ENCODE measurements around the gene SAMMSON. TPM values are rescaled to one million over a fixed set of nuclear protein-coding genes. Genes with fewer than 3 reads are reported as not detected.

SAMMSON gene
- total and polyA plus RNA-seq, 9 of the 15 experiments (the other 6 are each of a cell fraction or from before 2014, with no cell fraction given), result 0.65 to 4.4 (median 1.9) TPM

DNA sequence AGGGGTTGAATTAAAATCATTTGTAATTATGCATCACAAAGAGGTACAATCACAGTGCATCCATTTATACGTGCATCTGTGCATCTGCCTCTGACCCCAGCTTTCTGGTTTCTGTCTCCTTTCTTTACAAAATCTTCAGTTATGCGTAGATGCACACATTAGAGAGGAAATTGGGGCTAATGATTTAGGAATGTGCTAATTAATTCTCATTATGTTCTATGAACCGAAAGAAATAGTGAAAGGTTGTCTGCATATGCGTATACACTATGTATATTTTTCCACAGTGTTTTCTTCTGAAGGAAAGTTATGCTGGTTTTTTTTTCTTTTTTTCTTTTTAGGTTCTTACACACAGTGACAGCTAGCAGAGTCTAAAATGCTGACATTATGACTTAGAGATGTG is 71.6 kb downstream of the SAMMSON start:
- ChIA-PET POLR2A (interaction anchor here (0.6 kb wide), 1 partner anchor 12 kb away, joined by 3 read pairs; no protein-coding TSS in a partner anchor), CTCF (ENCODE audit: low intra/inter-chr PET ratio) (no interaction called here)
- FAIRE-seq (no peak), ATAC-seq (no peak), DNase-seq (ENCODE audit: extremely low read depth in 1 of 4, low spot score in 3 of 4) (no peak)
- no peak overlapping the region for H3K4me2 ChIP-seq (ENCODE audit: insufficient read depth, low read length)
- H3K36me3 ChIP-seq (ENCODE audit: control insufficient read depth, insufficient read depth, low read length), result no peaks in the 10 kb centered on the region
- intact Hi-C loops (cut with micrococcal nuclease), result no loop called here
- H3K4me3 ChIP-seq, result no peak overlapping the region
- H4K20me1 ChIP-seq (replicated peaks; ENCODE audit: control insufficient read depth, insufficient read depth, low read length), result no peaks in the 10 kb centered on the region
- no peak overlapping the region for H3K27ac ChIP-seq (ENCODE audit: extremely low read depth, low read depth, low read length)
- no TSS peak for BruUV-seq (replicated peaks)
- no peaks in the 10 kb centered on the region for H3K4me1 ChIP-seq (replicated peaks in 1 of 2; ENCODE audit: control insufficient read depth in 2 of 2, insufficient read depth in 2 of 2, low read length in 2 of 2)
- H2AFZ ChIP-seq (ENCODE audit: low read depth, low read length), result no peak overlapping the region
- no peaks in the 10 kb centered on the region for H3K9me3 ChIP-seq (replicated peaks; ENCODE audit: control insufficient read depth, insufficient read depth, low read depth, low read length)
- H3K9me1 ChIP-seq (ENCODE audit: control insufficient read depth, insufficient read depth, low read length), result no peaks in the 10 kb centered on the region
- 0% methylated on average over 4 of the region's 4 CpGs for WGBS (ENCODE audit: insufficient coverage, low coverage, missing lambda C conversion rate)
- peaks cover 0 to 2% of the 10 kb centered on the region in 2 experiments; a peak in 3 of 5 replicates for H3K27me3 ChIP-seq (ENCODE audit: control insufficient read depth in 2 of 2, insufficient read depth in 2 of 2, low read length in 2 of 2)
- in situ Hi-C loops (cut with MboI), result loop anchor here (25.0 kb wide), 1 partner anchor 1591 kb away; no protein-coding TSS in a partner anchor
- H3K9ac ChIP-seq (ENCODE audit: insufficient read depth in 1 of 2, low read depth in 2 of 2, low read length in 2 of 2), result no peak overlapping the region
- no peaks in the 10 kb centered on the region for H3K79me2 ChIP-seq (ENCODE audit: control insufficient read depth, insufficient read depth, low read length)
- TF ChIP-seq ATF1 (CRISPR knock-in tag; IDR thresholded peaks at IDR 0.05), result no peak
- TF ChIP-seq ATF1 (tag; IDR thresholded peaks at IDR 0.05), result no peak
- TF ChIP-seq MCM3 (IDR thresholded peaks at IDR 0.05), result no peak
- no peak for TF ChIP-seq NFRKB (IDR thresholded peaks at IDR 0.05; ENCODE audit: low read depth)
- TF ChIP-seq, protein P1, sequence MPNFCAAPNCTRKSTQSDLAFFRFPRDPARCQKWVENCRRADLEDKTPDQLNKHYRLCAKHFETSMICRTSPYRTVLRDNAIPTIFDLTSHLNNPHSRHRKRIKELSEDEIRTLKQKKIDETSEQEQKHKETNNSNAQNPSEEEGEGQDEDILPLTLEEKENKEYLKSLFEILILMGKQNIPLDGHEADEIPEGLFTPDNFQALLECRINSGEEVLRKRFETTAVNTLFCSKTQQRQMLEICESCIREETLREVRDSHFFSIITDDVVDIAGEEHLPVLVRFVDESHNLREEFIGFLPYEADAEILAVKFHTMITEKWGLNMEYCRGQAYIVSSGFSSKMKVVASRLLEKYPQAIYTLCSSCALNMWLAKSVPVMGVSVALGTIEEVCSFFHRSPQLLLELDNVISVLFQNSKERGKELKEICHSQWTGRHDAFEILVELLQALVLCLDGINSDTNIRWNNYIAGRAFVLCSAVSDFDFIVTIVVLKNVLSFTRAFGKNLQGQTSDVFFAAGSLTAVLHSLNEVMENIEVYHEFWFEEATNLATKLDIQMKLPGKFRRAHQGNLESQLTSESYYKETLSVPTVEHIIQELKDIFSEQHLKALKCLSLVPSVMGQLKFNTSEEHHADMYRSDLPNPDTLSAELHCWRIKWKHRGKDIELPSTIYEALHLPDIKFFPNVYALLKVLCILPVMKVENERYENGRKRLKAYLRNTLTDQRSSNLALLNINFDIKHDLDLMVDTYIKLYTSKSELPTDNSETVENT (CRISPR knock-in tag; IDR thresholded peaks at IDR 0.05), result no peak
- TF ChIP-seq, protein P2, sequence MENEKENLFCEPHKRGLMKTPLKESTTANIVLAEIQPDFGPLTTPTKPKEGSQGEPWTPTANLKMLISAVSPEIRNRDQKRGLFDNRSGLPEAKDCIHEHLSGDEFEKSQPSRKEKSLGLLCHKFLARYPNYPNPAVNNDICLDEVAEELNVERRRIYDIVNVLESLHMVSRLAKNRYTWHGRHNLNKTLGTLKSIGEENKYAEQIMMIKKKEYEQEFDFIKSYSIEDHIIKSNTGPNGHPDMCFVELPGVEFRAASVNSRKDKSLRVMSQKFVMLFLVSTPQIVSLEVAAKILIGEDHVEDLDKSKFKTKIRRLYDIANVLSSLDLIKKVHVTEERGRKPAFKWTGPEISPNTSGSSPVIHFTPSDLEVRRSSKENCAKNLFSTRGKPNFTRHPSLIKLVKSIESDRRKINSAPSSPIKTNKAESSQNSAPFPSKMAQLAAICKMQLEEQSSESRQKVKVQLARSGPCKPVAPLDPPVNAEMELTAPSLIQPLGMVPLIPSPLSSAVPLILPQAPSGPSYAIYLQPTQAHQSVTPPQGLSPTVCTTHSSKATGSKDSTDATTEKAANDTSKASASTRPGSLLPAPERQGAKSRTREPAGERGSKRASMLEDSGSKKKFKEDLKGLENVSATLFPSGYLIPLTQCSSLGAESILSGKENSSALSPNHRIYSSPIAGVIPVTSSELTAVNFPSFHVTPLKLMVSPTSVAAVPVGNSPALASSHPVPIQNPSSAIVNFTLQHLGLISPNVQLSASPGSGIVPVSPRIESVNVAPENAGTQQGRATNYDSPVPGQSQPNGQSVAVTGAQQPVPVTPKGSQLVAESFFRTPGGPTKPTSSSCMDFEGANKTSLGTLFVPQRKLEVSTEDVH (IDR thresholded peaks at IDR 0.05; ENCODE audit: low read depth, partially characterized antibody), result no peak
- no peak for TF ChIP-seq BCOR (IDR thresholded peaks at IDR 0.05)
- TF ChIP-seq, protein P3, sequence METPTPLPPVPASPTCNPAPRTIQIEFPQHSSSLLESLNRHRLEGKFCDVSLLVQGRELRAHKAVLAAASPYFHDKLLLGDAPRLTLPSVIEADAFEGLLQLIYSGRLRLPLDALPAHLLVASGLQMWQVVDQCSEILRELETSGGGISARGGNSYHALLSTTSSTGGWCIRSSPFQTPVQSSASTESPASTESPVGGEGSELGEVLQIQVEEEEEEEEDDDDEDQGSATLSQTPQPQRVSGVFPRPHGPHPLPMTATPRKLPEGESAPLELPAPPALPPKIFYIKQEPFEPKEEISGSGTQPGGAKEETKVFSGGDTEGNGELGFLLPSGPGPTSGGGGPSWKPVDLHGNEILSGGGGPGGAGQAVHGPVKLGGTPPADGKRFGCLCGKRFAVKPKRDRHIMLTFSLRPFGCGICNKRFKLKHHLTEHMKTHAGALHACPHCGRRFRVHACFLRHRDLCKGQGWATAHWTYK (CRISPR knock-in tag; IDR thresholded peaks at IDR 0.05), result no peak
- no peak for TF ChIP-seq PRPF4 (IDR thresholded peaks at IDR 0.05; ENCODE audit: insufficient read depth, low read depth, low read length, poor library complexity, severe bottlenecking)
- TF ChIP-seq SIN3B (IDR thresholded peaks at IDR 0.05; ENCODE audit: low read depth), result no peak
- TF ChIP-seq, protein P4, sequence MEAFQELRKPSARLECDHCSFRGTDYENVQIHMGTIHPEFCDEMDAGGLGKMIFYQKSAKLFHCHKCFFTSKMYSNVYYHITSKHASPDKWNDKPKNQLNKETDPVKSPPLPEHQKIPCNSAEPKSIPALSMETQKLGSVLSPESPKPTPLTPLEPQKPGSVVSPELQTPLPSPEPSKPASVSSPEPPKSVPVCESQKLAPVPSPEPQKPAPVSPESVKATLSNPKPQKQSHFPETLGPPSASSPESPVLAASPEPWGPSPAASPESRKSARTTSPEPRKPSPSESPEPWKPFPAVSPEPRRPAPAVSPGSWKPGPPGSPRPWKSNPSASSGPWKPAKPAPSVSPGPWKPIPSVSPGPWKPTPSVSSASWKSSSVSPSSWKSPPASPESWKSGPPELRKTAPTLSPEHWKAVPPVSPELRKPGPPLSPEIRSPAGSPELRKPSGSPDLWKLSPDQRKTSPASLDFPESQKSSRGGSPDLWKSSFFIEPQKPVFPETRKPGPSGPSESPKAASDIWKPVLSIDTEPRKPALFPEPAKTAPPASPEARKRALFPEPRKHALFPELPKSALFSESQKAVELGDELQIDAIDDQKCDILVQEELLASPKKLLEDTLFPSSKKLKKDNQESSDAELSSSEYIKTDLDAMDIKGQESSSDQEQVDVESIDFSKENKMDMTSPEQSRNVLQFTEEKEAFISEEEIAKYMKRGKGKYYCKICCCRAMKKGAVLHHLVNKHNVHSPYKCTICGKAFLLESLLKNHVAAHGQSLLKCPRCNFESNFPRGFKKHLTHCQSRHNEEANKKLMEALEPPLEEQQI (IDR thresholded peaks at IDR 0.05), result no peak
- TF ChIP-seq, protein P5, sequence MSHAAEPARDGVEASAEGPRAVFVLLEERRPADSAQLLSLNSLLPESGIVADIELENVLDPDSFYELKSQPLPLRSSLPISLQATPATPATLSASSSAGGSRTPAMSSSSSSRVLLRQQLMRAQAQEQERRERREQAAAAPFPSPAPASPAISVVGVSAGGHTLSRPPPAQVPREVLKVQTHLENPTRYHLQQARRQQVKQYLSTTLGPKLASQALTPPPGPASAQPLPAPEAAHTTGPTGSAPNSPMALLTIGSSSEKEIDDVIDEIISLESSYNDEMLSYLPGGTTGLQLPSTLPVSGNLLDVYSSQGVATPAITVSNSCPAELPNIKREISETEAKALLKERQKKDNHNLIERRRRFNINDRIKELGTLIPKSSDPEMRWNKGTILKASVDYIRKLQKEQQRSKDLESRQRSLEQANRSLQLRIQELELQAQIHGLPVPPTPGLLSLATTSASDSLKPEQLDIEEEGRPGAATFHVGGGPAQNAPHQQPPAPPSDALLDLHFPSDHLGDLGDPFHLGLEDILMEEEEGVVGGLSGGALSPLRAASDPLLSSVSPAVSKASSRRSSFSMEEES (CRISPR knock-in tag; IDR thresholded peaks at IDR 0.05), result no peak
- no peak for TF ChIP-seq SMAD3 (CRISPR knock-in tag; conservative IDR thresholded peaks at IDR 0.05)

Data from K562 (cell line).